ENCODE data around the gene ARMC5. TPM values are rescaled to one million over a fixed set of nuclear protein-coding genes. Genes with fewer than 3 reads are reported as not detected.

The ARMC5 gene
- total and polyA plus RNA-seq, 4 donors = 8.6 to 24.7 (median 17.0) TPM

DNA sequence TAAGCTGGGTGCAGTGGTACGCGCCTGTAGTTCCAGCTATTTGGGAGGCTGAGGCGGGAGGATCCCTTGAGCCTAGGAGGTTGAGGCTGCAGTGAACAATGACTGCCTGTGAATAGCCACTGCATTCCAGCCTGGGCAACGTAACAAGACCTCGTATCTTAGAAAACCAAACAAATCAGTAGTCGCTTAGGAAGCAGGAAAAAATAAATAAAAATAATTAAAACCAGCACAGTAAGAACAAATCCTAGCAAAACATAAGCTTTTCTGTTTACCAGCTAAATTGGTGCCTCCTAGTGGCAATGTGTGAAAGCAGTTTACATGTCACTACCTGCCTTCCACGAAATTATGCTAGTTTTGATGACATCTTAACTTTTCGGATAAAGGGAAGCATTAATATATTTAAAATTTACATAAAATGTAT, 1.3 kb downstream of the ARMC5 start:
- peak in 2 of 6 donors; percentile 57 to 74 for DNase-seq (ENCODE audit: low read depth in 4 of 6, low spot score in 6 of 6)
- WGBS (ENCODE audit: insufficient coverage) = 84% methylated on average over 3 of the region's 8 CpGs

DNA sequence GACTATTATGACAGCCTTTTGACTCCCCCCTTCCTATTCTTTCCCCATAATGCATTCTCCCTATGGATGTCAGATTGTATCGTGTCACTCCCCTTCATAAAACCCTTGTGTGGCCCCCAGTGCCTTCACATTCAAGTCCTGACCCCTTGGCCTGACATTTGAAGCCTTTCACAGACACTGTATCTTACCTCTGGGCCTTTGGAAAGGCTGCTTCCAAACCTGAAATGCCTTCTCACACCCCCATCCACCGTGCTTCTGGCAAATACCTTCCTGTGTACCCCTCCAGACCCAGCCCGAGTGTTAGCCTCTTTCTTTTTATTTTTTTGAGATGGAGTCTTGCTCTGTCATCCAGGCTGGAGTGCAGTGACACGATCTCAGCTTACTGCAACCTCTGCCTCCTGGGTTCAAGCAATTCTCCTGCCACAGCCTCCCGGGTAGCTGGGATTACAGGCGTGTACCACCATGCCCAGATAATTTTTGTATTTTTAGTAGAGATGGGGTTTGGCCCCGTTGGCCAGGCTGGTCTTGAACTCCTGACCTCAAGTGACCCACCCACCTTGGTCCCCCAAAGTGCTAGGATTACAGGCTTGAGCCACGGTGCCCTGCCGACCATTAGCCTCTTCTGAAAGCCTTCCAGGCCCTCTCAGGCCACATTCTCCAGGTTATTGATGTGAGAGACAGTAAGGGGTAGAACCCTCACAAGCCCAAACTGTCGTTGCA, 2.1 kb downstream of the ARMC5 start:
- H3K4me1 ChIP-seq (ENCODE audit: control insufficient read depth, insufficient read depth, low read length) = peaks cover 28% of the 10 kb centered on the region
- H3K4me3 ChIP-seq (ENCODE audit: low read depth, low read length) = no peak overlapping the region
- peaks cover 58% of the 10 kb centered on the region for H3K36me3 ChIP-seq (ENCODE audit: control insufficient read depth, insufficient read depth, low read length)
- WGBS (ENCODE audit: insufficient coverage) = 92% methylated on average over 6 of the region's 10 CpGs
- no peak overlapping the region for H3K27ac ChIP-seq (ENCODE audit: low read depth, low read length)
- no peaks in the 10 kb centered on the region for H3K9me3 ChIP-seq (ENCODE audit: control insufficient read depth, insufficient read depth, low read length)
- no peak for DNase-seq (ENCODE audit: low read depth in 4 of 6, low spot score in 6 of 6)
- H3K27me3 ChIP-seq (ENCODE audit: control insufficient read depth, insufficient read depth, low read length) = no peaks in the 10 kb centered on the region

More for the DNA sequence above, 1.3 kb downstream of the ARMC5 start:
- no peaks in the 10 kb centered on the region for H3K9me3 ChIP-seq (ENCODE audit: control insufficient read depth, insufficient read depth, low read length)
- peak overlapping the region; percentile 94 for H3K27ac ChIP-seq (ENCODE audit: low read depth, low read length)
- H3K36me3 ChIP-seq (ENCODE audit: control insufficient read depth, insufficient read depth, low read length) = peaks cover 58% of the 10 kb centered on the region
- H3K4me3 ChIP-seq (ENCODE audit: low read depth, low read length) = peak overlapping the region; percentile 63
- peaks cover 35% of the 10 kb centered on the region for H3K4me1 ChIP-seq (ENCODE audit: control insufficient read depth, insufficient read depth, low read length)
- no peaks in the 10 kb centered on the region for H3K27me3 ChIP-seq (ENCODE audit: control insufficient read depth, insufficient read depth, low read length)

DNA sequence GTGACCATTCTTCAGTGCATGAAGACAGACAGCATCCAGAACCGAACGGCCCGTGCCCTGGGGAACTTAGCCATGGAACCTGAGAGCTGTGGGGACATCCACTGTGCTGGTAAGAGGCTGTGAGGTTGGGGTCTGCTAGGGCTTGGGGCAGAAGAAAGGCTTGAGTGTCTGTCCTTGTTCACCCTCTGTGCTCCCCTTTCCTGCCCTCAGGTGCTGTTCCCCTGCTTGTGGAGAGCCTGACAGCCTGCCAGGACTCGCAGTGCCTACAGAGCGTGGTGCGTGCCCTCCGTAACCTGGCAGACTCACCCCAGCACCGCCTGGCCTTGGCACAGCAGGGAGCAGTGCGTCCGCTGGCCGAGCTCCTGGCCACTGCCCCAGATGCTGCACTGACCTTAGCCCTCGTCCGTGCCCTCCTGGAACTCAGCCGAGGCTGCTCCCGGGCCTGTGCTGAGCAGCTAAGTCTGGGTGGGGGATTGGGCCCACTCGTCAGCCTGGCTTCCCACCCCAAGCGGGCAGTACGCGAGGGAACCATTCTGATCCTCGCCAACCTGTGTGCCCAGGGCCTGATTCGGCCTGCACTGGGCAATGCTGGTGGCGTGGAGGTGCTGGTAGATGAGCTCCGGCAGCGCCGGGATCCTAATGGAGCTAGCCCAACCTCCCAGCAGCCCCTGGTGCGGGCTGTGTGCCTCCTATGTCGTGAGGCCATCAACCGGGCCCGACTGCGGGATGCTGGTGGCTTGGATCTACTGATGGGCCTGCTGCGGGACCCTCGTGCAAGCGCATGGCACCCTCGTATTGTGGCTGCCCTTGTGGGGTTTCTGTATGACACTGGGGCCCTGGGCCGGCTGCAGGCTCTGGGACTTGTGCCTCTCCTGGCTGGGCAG, 2.9 kb downstream of the ARMC5 start:
- WGBS (ENCODE audit: insufficient coverage) = 93% methylated on average over 35 of the region's 35 CpGs
- Histone ChIP-seq H3K27me3 (ENCODE audit: control insufficient read depth, insufficient read depth, low read length) (no peaks in the 10 kb centered on the region), H3K27ac (ENCODE audit: low read depth, low read length) (no peak overlapping the region), H3K9me3 (ENCODE audit: control insufficient read depth, insufficient read depth, low read length) (no peaks in the 10 kb centered on the region), H3K4me1 (ENCODE audit: control insufficient read depth, insufficient read depth, low read length) (peaks cover 20% of the 10 kb centered on the region), H3K4me3 (ENCODE audit: low read depth, low read length) (no peak overlapping the region), H3K36me3 (ENCODE audit: control insufficient read depth, insufficient read depth, low read length) (peaks cover 58% of the 10 kb centered on the region)
- DNase-seq (ENCODE audit: low read depth in 4 of 6, low spot score in 6 of 6) = no peak

DNA sequence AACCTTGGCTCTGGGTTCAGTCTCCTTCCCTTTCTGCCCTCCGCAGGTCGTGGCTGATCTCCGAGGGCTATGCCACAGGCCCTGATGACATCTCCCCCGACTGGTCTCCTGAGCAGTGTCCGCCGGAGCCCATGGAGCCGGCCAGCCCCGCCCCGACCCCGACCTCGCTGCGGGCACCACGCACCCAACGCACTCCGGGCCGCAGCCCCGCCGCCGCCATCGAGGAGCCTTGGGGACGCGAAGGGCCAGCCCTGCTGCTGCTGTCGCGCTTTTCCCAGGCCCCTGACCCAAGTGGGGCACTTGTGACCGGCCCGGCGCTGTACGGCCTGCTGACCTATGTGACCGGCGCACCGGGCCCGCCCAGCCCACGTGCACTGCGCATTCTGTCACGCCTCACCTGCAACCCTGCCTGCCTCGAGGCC, 5.1 kb downstream of the ARMC5 start:
- 96% methylated on average over 34 of the region's 36 CpGs for WGBS (ENCODE audit: insufficient coverage)
- DNase-seq (ENCODE audit: low read depth in 4 of 6, low spot score in 6 of 6) = no peak
- Histone ChIP-seq H3K27ac (ENCODE audit: low read depth, low read length) (no peak overlapping the region), H3K4me3 (ENCODE audit: low read depth, low read length) (no peak overlapping the region), H3K27me3 (ENCODE audit: control insufficient read depth, insufficient read depth, low read length) (no peaks in the 10 kb centered on the region), H3K4me1 (ENCODE audit: control insufficient read depth, insufficient read depth, low read length) (peaks cover 6% of the 10 kb centered on the region), H3K9me3 (ENCODE audit: control insufficient read depth, insufficient read depth, low read length) (no peaks in the 10 kb centered on the region), H3K36me3 (ENCODE audit: control insufficient read depth, insufficient read depth, low read length) (peaks cover 57% of the 10 kb centered on the region)

DNA sequence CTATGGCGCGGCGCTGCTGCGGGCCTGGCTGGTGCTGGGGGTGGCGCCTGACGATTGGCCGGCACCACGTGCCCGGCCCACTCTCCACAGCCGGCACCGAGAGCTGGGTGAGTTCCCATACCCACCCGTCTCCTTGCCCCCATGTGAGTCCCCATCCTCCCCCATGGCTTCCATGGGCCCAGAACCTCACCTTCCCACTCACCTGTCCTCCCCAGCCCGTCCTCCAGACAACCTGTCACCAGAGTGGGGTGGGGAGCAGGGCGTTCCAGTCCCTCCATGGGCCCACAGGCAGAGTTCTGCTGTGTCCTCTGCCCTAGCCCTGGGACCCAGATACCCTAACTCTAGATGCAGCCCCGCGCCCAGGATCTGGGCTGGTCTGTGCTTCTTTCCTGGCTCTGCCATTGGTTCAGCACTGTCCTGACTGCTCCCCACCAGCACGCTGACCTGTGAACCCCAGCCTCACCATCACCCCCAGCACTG, 5.5 kb downstream of the ARMC5 start:
- Histone ChIP-seq H3K27ac (ENCODE audit: low read depth, low read length) (no peak overlapping the region), H3K4me3 (ENCODE audit: low read depth, low read length) (no peak overlapping the region), H3K36me3 (ENCODE audit: control insufficient read depth, insufficient read depth, low read length) (peaks cover 57% of the 10 kb centered on the region), H3K9me3 (ENCODE audit: control insufficient read depth, insufficient read depth, low read length) (no peaks in the 10 kb centered on the region), H3K4me1 (ENCODE audit: control insufficient read depth, insufficient read depth, low read length) (peaks cover 6% of the 10 kb centered on the region), H3K27me3 (ENCODE audit: control insufficient read depth, insufficient read depth, low read length) (no peaks in the 10 kb centered on the region)
- WGBS (ENCODE audit: insufficient coverage) = 98% methylated on average over 17 of the region's 17 CpGs
- DNase-seq (ENCODE audit: low read depth in 4 of 6, low spot score in 6 of 6) = no peak

DNA sequence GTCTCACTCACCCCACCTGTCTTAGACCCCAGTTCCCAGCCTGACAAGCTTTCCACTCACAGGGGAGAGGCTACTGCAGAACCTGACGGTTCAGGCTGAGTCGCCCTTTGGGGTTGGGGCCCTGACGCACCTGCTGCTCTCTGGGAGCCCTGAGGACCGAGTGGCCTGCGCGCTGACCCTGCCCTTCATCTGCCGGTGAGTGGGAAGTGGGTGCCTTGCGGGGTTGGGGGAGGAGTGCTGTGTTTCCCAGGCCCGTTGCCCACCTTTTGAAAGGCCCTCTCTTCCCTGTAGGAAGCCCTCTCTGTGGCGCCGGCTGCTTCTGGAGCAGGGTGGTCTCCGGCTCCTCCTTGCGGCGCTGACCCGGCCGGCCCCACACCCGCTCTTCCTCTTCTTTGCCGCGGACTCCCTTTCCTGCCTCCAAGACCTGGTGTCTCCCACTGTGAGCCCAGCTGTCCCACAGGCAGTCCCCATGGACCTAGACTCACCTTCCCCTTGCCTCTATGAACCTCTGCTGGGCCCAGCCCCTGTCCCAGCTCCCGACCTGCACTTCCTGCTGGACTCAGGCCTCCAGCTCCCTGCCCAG, 6.6 kb downstream of the ARMC5 start:
- H3K27me3 ChIP-seq (ENCODE audit: control insufficient read depth, insufficient read depth, low read length) = no peaks in the 10 kb centered on the region
- no peaks in the 10 kb centered on the region for H3K9me3 ChIP-seq (ENCODE audit: control insufficient read depth, insufficient read depth, low read length)
- peaks cover 57% of the 10 kb centered on the region for H3K36me3 ChIP-seq (ENCODE audit: control insufficient read depth, insufficient read depth, low read length)
- 90% methylated on average over 20 of the region's 20 CpGs for WGBS (ENCODE audit: insufficient coverage)
- DNase-seq (ENCODE audit: low read depth in 4 of 6, low spot score in 6 of 6) = no peak
- H3K4me3 ChIP-seq (ENCODE audit: low read depth, low read length) = no peak overlapping the region
- no peaks in the 10 kb centered on the region for H3K4me1 ChIP-seq (ENCODE audit: control insufficient read depth, insufficient read depth, low read length)
- no peak overlapping the region for H3K27ac ChIP-seq (ENCODE audit: low read depth, low read length)

DNA sequence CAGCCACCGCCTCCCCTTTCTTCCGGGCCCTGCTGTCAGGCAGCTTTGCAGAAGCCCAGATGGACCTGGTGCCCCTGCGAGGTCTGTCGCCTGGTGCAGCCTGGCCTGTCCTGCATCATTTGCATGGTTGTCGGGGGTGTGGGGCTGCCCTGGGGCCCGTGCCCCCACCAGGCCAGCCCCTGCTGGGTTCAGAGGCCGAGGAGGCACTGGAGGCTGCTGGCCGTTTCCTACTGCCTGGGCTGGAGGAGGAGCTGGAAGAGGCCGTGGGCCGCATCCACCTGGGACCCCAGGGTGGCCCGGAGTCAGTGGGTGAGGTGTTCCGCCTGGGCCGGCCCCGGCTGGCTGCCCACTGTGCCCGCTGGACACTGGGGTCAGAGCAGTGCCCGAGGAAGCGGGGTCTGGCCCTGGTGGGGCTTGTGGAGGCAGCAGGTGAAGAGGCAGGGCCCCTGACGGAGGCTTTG, 7.1 kb downstream of the ARMC5 start:
- Histone ChIP-seq H3K27ac (ENCODE audit: low read depth, low read length) (no peak overlapping the region), H3K36me3 (ENCODE audit: control insufficient read depth, insufficient read depth, low read length) (peaks cover 57% of the 10 kb centered on the region), H3K4me1 (ENCODE audit: control insufficient read depth, insufficient read depth, low read length) (peaks cover 4% of the 10 kb centered on the region), H3K9me3 (ENCODE audit: control insufficient read depth, insufficient read depth, low read length) (no peaks in the 10 kb centered on the region), H3K27me3 (ENCODE audit: control insufficient read depth, insufficient read depth, low read length) (no peaks in the 10 kb centered on the region), H3K4me3 (ENCODE audit: low read depth, low read length) (no peak overlapping the region)
- WGBS (ENCODE audit: insufficient coverage) = 93% methylated on average over 18 of the region's 18 CpGs
- no peak for DNase-seq (ENCODE audit: low read depth in 4 of 6, low spot score in 6 of 6)

DNA sequence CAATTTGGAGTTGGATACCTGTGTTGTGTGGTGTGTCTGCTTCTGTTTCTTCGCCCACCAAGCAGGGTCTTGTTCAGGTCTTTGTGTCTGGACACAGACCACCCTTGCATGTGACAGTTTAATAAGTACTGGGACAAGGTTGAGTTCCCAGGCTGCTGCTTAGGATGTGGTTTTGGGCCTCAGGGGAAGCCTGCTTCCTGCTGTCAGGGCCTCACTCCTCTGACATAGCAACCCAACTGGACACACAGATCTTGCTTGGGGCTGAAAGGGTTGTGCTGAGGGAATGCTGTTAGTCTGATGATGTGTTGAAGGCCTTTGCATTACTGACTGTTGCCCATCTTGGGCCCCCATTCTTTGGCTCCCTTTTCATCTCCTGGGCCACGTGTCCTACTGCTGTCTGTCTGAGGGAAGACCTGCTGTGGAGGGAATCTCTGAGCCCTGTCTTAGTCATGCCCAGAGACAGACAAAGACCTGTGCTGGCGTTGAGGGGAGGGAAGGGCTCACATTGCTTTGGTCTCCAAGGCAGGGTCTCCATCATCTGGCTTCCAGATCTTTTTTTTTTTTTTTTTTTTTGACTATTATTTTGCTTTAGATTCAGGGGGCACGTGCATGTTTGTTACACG, 8.0 kb downstream of the ARMC5 start:
- H3K36me3 ChIP-seq (ENCODE audit: control insufficient read depth, insufficient read depth, low read length) = peaks cover 52% of the 10 kb centered on the region
- WGBS (ENCODE audit: insufficient coverage) = 84% methylated on average over 3 of the region's 5 CpGs
- H3K9me3 ChIP-seq (ENCODE audit: control insufficient read depth, insufficient read depth, low read length) = no peaks in the 10 kb centered on the region
- H3K27ac ChIP-seq (ENCODE audit: low read depth, low read length) = no peak overlapping the region
- no peak for DNase-seq (ENCODE audit: low read depth in 4 of 6, low spot score in 6 of 6)
- peaks cover 4% of the 10 kb centered on the region for H3K27me3 ChIP-seq (ENCODE audit: control insufficient read depth, insufficient read depth, low read length)
- peaks cover 9% of the 10 kb centered on the region for H3K4me1 ChIP-seq (ENCODE audit: control insufficient read depth, insufficient read depth, low read length)
- no peak overlapping the region for H3K4me3 ChIP-seq (ENCODE audit: low read depth, low read length)

DNA sequence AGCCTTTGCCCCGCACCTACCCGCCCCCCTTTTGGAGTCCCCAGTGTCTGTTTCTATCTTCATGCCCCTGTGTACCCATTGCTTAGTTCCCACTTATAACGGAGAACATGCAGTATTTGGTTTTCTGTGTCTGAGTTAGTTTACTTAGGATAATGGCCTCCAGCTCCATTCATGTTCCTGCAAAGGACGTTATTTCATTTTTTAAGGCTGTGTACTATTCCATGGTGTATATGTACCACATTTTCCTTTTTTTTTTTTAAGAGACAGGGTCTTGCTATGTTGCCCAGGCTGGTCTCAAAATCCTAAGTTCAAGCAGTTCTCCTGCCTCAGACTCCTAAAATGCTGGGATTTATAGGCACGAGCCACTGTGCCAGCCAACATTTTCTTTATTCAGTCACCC, 8.6 kb downstream of the ARMC5 start:
- no CpG with 5 or more reads among the region's 5 CpGs for WGBS (ENCODE audit: insufficient coverage)
- Histone ChIP-seq H3K27ac (ENCODE audit: low read depth, low read length) (no peak overlapping the region), H3K4me1 (ENCODE audit: control insufficient read depth, insufficient read depth, low read length) (peaks cover 15% of the 10 kb centered on the region), H3K9me3 (ENCODE audit: control insufficient read depth, insufficient read depth, low read length) (no peaks in the 10 kb centered on the region), H3K4me3 (ENCODE audit: low read depth, low read length) (no peak overlapping the region), H3K27me3 (ENCODE audit: control insufficient read depth, insufficient read depth, low read length) (peaks cover 8% of the 10 kb centered on the region), H3K36me3 (ENCODE audit: control insufficient read depth, insufficient read depth, low read length) (peaks cover 46% of the 10 kb centered on the region)
- DNase-seq (ENCODE audit: low read depth in 4 of 6, low spot score in 6 of 6) = no peak

All from spinal cord (tissue), 10 donors.